Measurements from ENCODE around the gene TMEM45B. TPM values are rescaled to one million over a fixed set of nuclear protein-coding genes. Genes with fewer than 3 reads are reported as not detected.
A peak's percentile ranks its signal among the peaks of the same experiment; 100 is the strongest.

The TMEM45B gene
- total RNA-seq, 2 donors from 2014 or later, result 1.8 to 4.6 TPM

DNA sequence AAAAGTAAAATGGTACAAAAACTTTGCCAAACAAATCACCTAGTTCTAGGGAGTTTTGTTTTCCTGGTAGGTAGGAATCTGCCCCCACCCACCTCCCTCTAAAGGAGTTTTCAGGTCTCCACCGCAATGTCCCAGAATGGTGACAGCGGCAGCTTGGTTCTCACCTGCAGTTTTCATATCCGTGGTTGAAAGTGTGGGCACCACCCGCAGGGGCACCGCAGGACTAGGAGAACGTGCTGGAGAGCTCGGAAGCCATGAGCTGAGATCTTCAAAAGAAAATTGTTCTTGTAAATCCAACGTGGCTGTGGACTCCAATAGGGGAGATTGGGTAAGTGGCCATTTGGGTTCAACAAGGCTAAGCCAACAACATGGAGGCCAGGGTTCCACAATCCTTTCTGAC lies 68.9 kb downstream of the TMEM45B start:
- H3K27ac ChIP-seq, result no peak overlapping the region
- 84 to 88% methylated on average over 8 of the region's 8 CpGs for WGBS, 2 donors
- DNase-seq, result no peak
- no peaks in the 10 kb centered on the region for H3K4me1 ChIP-seq
- H3K9me3 ChIP-seq, result no peaks in the 10 kb centered on the region
- no peak for ATAC-seq
- TF ChIP-seq POLR2A (IDR thresholded peaks at IDR 0.05), result no peak
- TF ChIP-seq, protein P1, sequence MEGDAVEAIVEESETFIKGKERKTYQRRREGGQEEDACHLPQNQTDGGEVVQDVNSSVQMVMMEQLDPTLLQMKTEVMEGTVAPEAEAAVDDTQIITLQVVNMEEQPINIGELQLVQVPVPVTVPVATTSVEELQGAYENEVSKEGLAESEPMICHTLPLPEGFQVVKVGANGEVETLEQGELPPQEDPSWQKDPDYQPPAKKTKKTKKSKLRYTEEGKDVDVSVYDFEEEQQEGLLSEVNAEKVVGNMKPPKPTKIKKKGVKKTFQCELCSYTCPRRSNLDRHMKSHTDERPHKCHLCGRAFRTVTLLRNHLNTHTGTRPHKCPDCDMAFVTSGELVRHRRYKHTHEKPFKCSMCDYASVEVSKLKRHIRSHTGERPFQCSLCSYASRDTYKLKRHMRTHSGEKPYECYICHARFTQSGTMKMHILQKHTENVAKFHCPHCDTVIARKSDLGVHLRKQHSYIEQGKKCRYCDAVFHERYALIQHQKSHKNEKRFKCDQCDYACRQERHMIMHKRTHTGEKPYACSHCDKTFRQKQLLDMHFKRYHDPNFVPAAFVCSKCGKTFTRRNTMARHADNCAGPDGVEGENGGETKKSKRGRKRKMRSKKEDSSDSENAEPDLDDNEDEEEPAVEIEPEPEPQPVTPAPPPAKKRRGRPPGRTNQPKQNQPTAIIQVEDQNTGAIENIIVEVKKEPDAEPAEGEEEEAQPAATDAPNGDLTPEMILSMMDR (IDR thresholded peaks at IDR 0.05), result no peak
- H3K27me3 ChIP-seq, result no peaks in the 10 kb centered on the region
- intact Hi-C loops (cut with DNase I), result no loop called here
- H3K4me3 ChIP-seq, result no peak overlapping the region
- peaks cover 30 to 55% of the 10 kb centered on the region in 2 donors for H3K36me3 ChIP-seq (replicated peaks in 1 of 2; ENCODE audit: insufficient read depth in 1 of 2, low read depth in 2 of 2)

DNA sequence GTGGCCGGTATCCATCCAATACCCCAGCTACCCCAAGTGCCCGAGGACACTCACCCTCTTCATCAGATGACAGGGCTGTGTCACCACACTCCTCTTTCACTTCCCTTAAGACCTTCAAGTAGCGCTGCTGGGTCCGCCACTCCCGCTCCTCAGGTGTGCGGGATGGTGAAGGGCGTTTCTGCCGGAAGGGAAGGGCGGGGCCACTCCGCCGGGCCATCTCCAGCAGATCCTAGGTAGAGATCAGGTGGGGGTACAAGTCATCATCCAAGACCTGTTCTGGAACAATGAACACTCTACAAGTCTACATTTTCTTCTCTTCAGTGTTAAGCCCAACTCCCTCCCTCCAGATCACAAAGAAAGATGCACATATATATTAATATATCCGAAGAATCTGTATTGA lies 69.7 kb downstream of the TMEM45B start:
- no peaks in the 10 kb centered on the region for H3K9me3 ChIP-seq
- no peaks in the 10 kb centered on the region for H3K4me1 ChIP-seq
- DNase-seq (no peak), ATAC-seq (no peak)
- intact Hi-C loops (cut with DNase I), result no loop called here
- peaks cover 30 to 54% of the 10 kb centered on the region in 2 donors for H3K36me3 ChIP-seq (replicated peaks in 1 of 2; ENCODE audit: insufficient read depth in 1 of 2, low read depth in 2 of 2)
- no peak overlapping the region for H3K27ac ChIP-seq
- no peaks in the 10 kb centered on the region for H3K27me3 ChIP-seq
- no peak overlapping the region for H3K4me3 ChIP-seq
- no peak for TF ChIP-seq POLR2A (IDR thresholded peaks at IDR 0.05)
- TF ChIP-seq, protein P1 (IDR thresholded peaks at IDR 0.05), result no peak
- 98 to 99% methylated on average over 11 to 12 of the region's 12 CpGs for WGBS, 2 donors

DNA sequence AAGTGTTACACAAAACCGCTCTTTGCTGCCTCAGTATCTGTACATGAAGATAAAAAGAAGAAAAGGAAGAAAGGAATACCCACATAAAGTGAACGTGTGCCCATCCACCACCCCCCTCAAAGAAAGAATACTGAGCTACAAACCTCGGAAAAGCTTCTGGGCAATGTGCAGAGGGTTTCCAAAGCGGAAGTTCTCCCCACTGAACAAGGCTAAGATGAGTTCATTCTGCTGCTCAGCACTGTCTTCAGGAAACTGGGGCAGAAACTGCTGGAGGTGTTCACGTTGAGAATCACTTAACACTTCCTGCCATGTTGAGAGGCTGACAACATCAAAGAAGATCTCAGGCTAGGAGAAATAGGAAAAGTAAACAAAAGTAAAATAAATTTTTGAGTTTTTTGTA lies 72.8 kb downstream of the TMEM45B start:
- Histone ChIP-seq H3K4me3 (no peak overlapping the region), H3K27ac (no peak overlapping the region), H3K9me3 (no peaks in the 10 kb centered on the region), H3K4me1 (no peaks in the 10 kb centered on the region), H3K36me3 (replicated peaks in 1 of 2; ENCODE audit: insufficient read depth in 1 of 2, low read depth in 2 of 2) (peaks cover 24 to 42% of the 10 kb centered on the region in 2 donors), H3K27me3 (no peaks in the 10 kb centered on the region)
- DNase-seq, result no peak
- TF ChIP-seq POLR2A (IDR thresholded peaks at IDR 0.05), result no peak
- TF ChIP-seq, protein P1 (IDR thresholded peaks at IDR 0.05), result no peak
- ATAC-seq, result no peak
- intact Hi-C loops (cut with DNase I), result no loop called here
- WGBS, 2 donors, result 88% methylated on average over 5 of the region's 5 CpGs

DNA sequence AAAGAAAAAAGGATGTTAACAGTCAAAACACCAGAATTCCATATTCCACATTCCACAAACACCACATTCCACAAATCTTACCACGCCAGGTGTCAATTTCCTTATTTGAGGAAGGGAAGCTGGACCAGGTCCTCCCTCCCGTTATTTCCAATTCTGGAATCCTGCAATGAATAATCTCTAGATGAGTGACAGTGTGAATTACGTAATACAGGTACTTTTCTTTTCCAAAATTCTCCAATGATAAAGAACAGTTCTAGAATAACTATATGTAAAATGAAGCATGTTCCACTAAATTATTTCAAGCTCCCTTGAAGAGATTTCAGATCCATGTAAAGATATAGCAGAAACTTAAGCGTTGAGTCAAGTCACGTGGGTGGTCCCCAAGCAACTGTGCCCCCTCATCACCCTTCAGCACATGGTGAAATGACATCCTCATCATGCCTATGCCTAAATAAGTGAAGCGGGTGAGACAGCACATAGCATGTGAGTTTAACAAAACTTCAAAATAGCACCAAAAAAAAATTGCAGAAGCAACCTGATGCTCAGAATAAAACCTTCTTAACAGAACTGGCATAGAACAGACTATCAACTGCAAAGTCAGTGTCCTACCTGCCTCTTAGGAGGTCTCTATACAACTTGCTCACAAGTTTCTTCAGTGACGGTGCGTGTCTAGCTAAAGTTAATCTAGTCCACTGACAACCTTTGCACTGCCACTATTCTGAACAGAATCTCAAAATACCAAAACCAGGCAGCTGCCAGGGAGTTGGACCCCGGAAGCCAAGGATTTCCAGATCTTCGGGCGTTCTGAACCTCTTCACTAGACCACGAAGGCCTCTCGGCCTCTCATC lies 78.9 kb downstream of the TMEM45B start:
- H3K27ac ChIP-seq, result peak overlapping the region; percentile 75 to 78 (median 76)
- no peak for ATAC-seq
- 14 to 16% methylated on average over 13 of the region's 13 CpGs for WGBS, 2 donors

More for the DNA sequence above, 78.9 kb downstream of the TMEM45B start:
- TF ChIP-seq POLR2A (IDR thresholded peaks at IDR 0.05), result no peak
- TF ChIP-seq, protein P1 (IDR thresholded peaks at IDR 0.05), result no peak
- Histone ChIP-seq H3K27me3 (no peaks in the 10 kb centered on the region), H3K36me3 (replicated peaks in 1 of 2; ENCODE audit: insufficient read depth in 1 of 2, low read depth in 2 of 2) (peaks cover 0 to 8% of the 10 kb centered on the region in 2 donors), H3K4me1 (peaks cover 11% of the 10 kb centered on the region), H3K9me3 (no peaks in the 10 kb centered on the region), H3K4me3 (peak overlapping the region; percentile 79 to 88)
- DNase-seq, result no peak
- intact Hi-C loops (cut with DNase I), result no loop called here
